HepG2 (cell line): ENCODE measurements around the gene PTH. TPM values are rescaled to one million over a fixed set of nuclear protein-coding genes. Genes with fewer than 3 reads are reported as not detected.

ENCODE experiments used
- ATAC-seq: fragments of 200-7000 bp; cut with Tn5 transposase; 3 replicates; pipeline ENCODE4 v1.9.1; 2020; ENCODE audit warnings: mild to moderate bottlenecking, moderate library complexity
- BruUV-seq: library from RNA; stranded (reverse); fragments of 400-500 nt; replicated peaks from 2 replicates; lab custom pipeline; 2021; lab: Mats Ljungman, UMichigan
- CTCF ChIA-PET: fragments of 300-600 bp; formaldehyde crosslinking; extraction: SDS; loops from one replicate; lab custom pipeline; 2021; ENCODE audit warnings: low total read pairs, inconsistent platforms, low intra/inter-chr PET ratio; lab: Yijun Ruan, JAX
- POLR2A ChIA-PET: fragments of 350-600 bp; sonication (Branson Sonifier 250); formaldehyde crosslinking; loops from one replicate; lab custom pipeline; 2020; ENCODE audit warnings: antibody characterized with exemption, inconsistent platforms; lab: Yijun Ruan, JAX
- DNase-seq: peaks from one replicate; pipeline ENCODE4 v3.0.0-alpha.2; 2015; ENCODE audit warnings: low spot score
- FAIRE-seq: peaks from 3 replicates; lab custom pipeline; 2011; peaks lifted over from hg19 to GRCh38; lab: Jason Lieb, UNC
- H2AFZ ChIP-seq: one replicate; pipeline ENCODE4 v1.6.1; 2011; ENCODE audit warnings: low read length, inconsistent platforms
- H3K27ac ChIP-seq: fragments of 300-600 bp; 3 replicates; pipeline ENCODE4 v1.8.0; 2011; ENCODE audit warnings: mixed run types, mild to moderate bottlenecking, mixed read lengths, low read length, inconsistent platforms; ENCODE audit not compliant: insufficient read depth; ENCODE audit errors: extremely low read length
- H3K27me3 ChIP-seq, 2 experiments: fragments of 200-600 bp in 1 of 2; 2 replicates in 1 of 2; 3 replicates in 1 of 2; pipeline versions ENCODE4 v1.6.0 to v1.8.0; 2011; ENCODE audit warnings: low read length in 2 of 2, mild to moderate bottlenecking in 2 of 2, moderate library complexity in 2 of 2, inconsistent platforms in 1 of 2; ENCODE audit not compliant: insufficient read depth in 2 of 2, control insufficient read depth in 1 of 2
- H3K36me3 ChIP-seq, 2 experiments: fragments of 200-600 bp in 1 of 2; replicated peaks in 1 of 2; 2 replicates in 1 of 2; 3 replicates in 1 of 2; pipeline versions ENCODE4 v1.5.1 to v1.8.0; 2011; ENCODE audit warnings: low read length in 2 of 2, inconsistent platforms in 1 of 2; ENCODE audit not compliant: insufficient read depth in 2 of 2, control insufficient read depth in 1 of 2
- H3K4me1 ChIP-seq: 2 replicates; pipeline ENCODE4 v1.5.1; 2012; ENCODE audit warnings: low read length, inconsistent platforms; ENCODE audit not compliant: insufficient read depth
- H3K4me2 ChIP-seq: 2 replicates; pipeline ENCODE4 v1.6.0; 2011; ENCODE audit warnings: low read depth, low read length, inconsistent platforms
- H3K4me3 ChIP-seq, 3 experiments: fragments of 200-600 bp in 1 of 3; sonication (generic), shearing (Covaris generic) in 1 of 3; replicated peaks in 1 of 3; 2 replicates each; pipeline ENCODE4 v1.5.1; 2011 to 2016; ENCODE audit warnings: low read length in 3 of 3, inconsistent platforms in 2 of 3, low read depth in 2 of 3, mild to moderate bottlenecking in 2 of 3, control low read depth in 1 of 3, mixed read lengths in 1 of 3; ENCODE audit not compliant: insufficient read depth in 1 of 3
- H3K79me2 ChIP-seq: one replicate; pipeline ENCODE4 v1.6.1; 2011; ENCODE audit warnings: low read length, inconsistent platforms; ENCODE audit not compliant: insufficient read depth
- H3K9ac ChIP-seq: 2 replicates; pipeline ENCODE4 v1.6.0; 2011; ENCODE audit warnings: mild to moderate bottlenecking, low read depth, low read length, inconsistent platforms; ENCODE audit not compliant: insufficient read depth
- H3K9me3 ChIP-seq: 2 replicates; pipeline ENCODE4 v1.5.1; 2012; ENCODE audit warnings: mild to moderate bottlenecking, low read length
- H4K20me1 ChIP-seq: 2 replicates; pipeline ENCODE4 v1.6.0; 2011; ENCODE audit warnings: inconsistent platforms, mild to moderate bottlenecking, low read length, moderate library complexity; ENCODE audit not compliant: insufficient read depth
- CC2D1A ChIP-seq: sonication (generic); formaldehyde crosslinking; IDR thresholded peaks from 2 replicates; pipeline ENCODE4 v1.8.1; 2023; ENCODE audit warnings: mild to moderate bottlenecking, missing genetic modification reagents
- FOXP1 ChIP-seq, 2 experiments: fragments of 450-650 bp in 1 of 2; IDR thresholded peaks; 2 replicates each; pipeline ENCODE4 v1.6.1; 2017 to 2018; ENCODE audit warnings: antibody characterized with exemption in 1 of 2
- HNRNPK ChIP-seq: fragments of 200-400 bp; formaldehyde crosslinking; IDR thresholded peaks from 2 replicates; pipeline ENCODE4 v1.6.1; 2018; ENCODE audit warnings: low read length, low read depth, moderate library complexity, mild to moderate bottlenecking; ENCODE audit not compliant: poor library complexity, severe bottlenecking
- IKZF1 ChIP-seq: fragments of 450-650 bp; IDR thresholded peaks from 2 replicates; pipeline ENCODE4 v1.7.1; 2016
- MYPOP ChIP-seq: sonication (generic); formaldehyde crosslinking; IDR thresholded peaks from 2 replicates; pipeline ENCODE4 v1.8.1; 2023; ENCODE audit warnings: mild to moderate bottlenecking, moderate library complexity, missing genetic modification reagents
- RBM22 ChIP-seq: fragments of 200-400 bp; formaldehyde crosslinking; optimal IDR thresholded peaks from 2 replicates; pipeline ENCODE3; 2017; ENCODE audit warnings: mild to moderate bottlenecking, low read length, moderate library complexity
- RFXAP ChIP-seq: sonication (generic); formaldehyde crosslinking; IDR thresholded peaks from 2 replicates; pipeline ENCODE4 v1.4.0; 2020; ENCODE audit warnings: missing genetic modification reagents, borderline replicate concordance
- TBP ChIP-seq: sonication (generic); formaldehyde crosslinking; IDR thresholded peaks from 2 replicates; pipeline ENCODE4 v1.5.0; 2020; ENCODE audit warnings: missing genetic modification reagents
- XRCC5 ChIP-seq: fragments of 200-400 bp; formaldehyde crosslinking; optimal IDR thresholded peaks from 2 replicates; pipeline ENCODE3; 2017; ENCODE audit warnings: mild to moderate bottlenecking, low read length
- ZFP41 ChIP-seq: sonication (generic); formaldehyde crosslinking; IDR thresholded peaks from 2 replicates; pipeline ENCODE4 v1.4.0; 2020; ENCODE audit warnings: mild to moderate bottlenecking, missing genetic modification reagents, borderline replicate concordance
- ZKSCAN1 ChIP-seq: fragments of 150-350 bp; IDR thresholded peaks from 2 replicates; pipeline ENCODE4 v1.6.1; 2014; ENCODE audit warnings: low read length
- ZMAT3 ChIP-seq: sonication (generic); formaldehyde crosslinking; conservative IDR thresholded peaks from 2 replicates; pipeline ENCODE4 v1.7.0; 2021; ENCODE audit warnings: missing genetic modification reagents
- ZNF275 ChIP-seq: sonication (generic); formaldehyde crosslinking; IDR thresholded peaks from 2 replicates; pipeline ENCODE4 v1.8.0; 2022; ENCODE audit warnings: missing genetic modification reagents, mild to moderate bottlenecking, inconsistent platforms, borderline replicate concordance
- ZNF383 ChIP-seq: sonication (generic); formaldehyde crosslinking; IDR thresholded peaks from 2 replicates; pipeline ENCODE4 v1.4.0; 2020; ENCODE audit warnings: missing genetic modification reagents, mild to moderate bottlenecking, borderline replicate concordance
- ZNF703 ChIP-seq: sonication (generic); formaldehyde crosslinking; IDR thresholded peaks from 2 replicates; pipeline ENCODE4 v1.5.1; 2020; ENCODE audit warnings: missing genetic modification reagents, mild to moderate bottlenecking, moderate library complexity, borderline replicate concordance
- WGBS: methylation state at CpG from one replicate; pipeline ENCODE4 v1.1.6; 2017; ENCODE audit warnings: low lambda C conversion rate; 5-methylcytosine and 5-hydroxymethylcytosine counted together
- in situ Hi-C: cut with HindIII; loops from 2 replicates; pipeline ENCODE4 v1.10.0; 2017; ENCODE audit warnings: low pct_unique_long_range_greater_than_20kb; ENCODE audit not compliant: extremely low pct_ligation_motif_present
- intact Hi-C: fragments of 100-400 bp; cut with micrococcal nuclease; formaldehyde crosslinking; loops from one replicate; pipeline ENCODE4 v1.10.0; 2022; ENCODE audit not compliant: unreplicated experiment
- polyA plus RNA-seq, 8 experiments: library from polyadenylated mRNA; depleted of rRNA in 3 of 8; stranded (reverse) in 7 of 8; unstranded in 1 of 8; fragments of >200 nt; fragmentation: Illumina TruSeq in 4 of 8; extraction: Trizol in 4 of 8; gene quantifications; 2 replicates each; pipeline versions ENCODE4 v1.2.1 to v1.2.3, GENCODE V29; 2011 to 2016; ENCODE audit warnings: low read depth in 4 of 8, missing spikeins in 1 of 8, mixed read lengths in 1 of 8; ENCODE audit not compliant: insufficient read depth in 1 of 8
- total RNA-seq, 5 experiments: library from RNA; depleted of rRNA; stranded (reverse); fragments of >200 nt; fragmentation: Illumina TruSeq; extraction: Trizol; gene quantifications; 2 replicates each; pipeline ENCODE4 v1.2.3, GENCODE V29; 2016; ENCODE audit warnings: low read depth in 1 of 5
- TF ChIP-seq, protein P1 (sequence below): sonication (generic); IDR thresholded peaks from 2 replicates; pipeline ENCODE4 v1.6.1; 2016; ENCODE audit warnings: low read depth, borderline replicate concordance

PTH gene
- total and polyA plus RNA-seq, 2 of the 13 experiments (the other 11 are each of a cell fraction or from before 2014, with no cell fraction given), result not detected

- H4K20me1 ChIP-seq, result no peaks in the 10 kb centered on the region
- H3K4me2 ChIP-seq, result no peak overlapping the region
- CTCF ChIA-PET, result no interaction called here
- ATAC-seq (no peak), DNase-seq (no peak), FAIRE-seq (no peak)
- no peaks in the 10 kb centered on the region for H3K27me3 ChIP-seq
- TF ChIP-seq IKZF1 (no peak), ZNF383 (CRISPR knock-in tag) (no peak)
- 6% methylated on average over 3 of the region's 3 CpGs for WGBS
- H3K27ac ChIP-seq, result no peak overlapping the region
- no peaks in the 10 kb centered on the region for H3K4me1 ChIP-seq
- no peak overlapping the region for H2AFZ ChIP-seq
- in situ Hi-C loops (no loop called here), intact Hi-C loops (no loop called here)
- H3K9me3 ChIP-seq, result no peaks in the 10 kb centered on the region
- H3K4me3 ChIP-seq, result no peak overlapping the region
- BruUV-seq, result no TSS peak
- no peak overlapping the region for H3K9ac ChIP-seq
- no peaks in the 10 kb centered on the region for H3K36me3 ChIP-seq
- POLR2A ChIA-PET, result no interaction called here
- no peaks in the 10 kb centered on the region for H3K79me2 ChIP-seq
Measured at GRCh38 chr11:13494051-13494450, 1.7 kb downstream of the PTH start.

- H3K9me3 ChIP-seq, result no peaks in the 10 kb centered on the region
- H3K27me3 ChIP-seq, result no peaks in the 10 kb centered on the region; a peak in 2 of 5 replicates
- in situ Hi-C loops (no loop called here), intact Hi-C loops (loop anchor here (1.0 kb wide), 3 partner anchors 24 to 762 kb away; partner anchors contain the start of gene BTBD10)
- H3K79me2 ChIP-seq, result no peaks in the 10 kb centered on the region
- H2AFZ ChIP-seq, result peak overlapping the region; percentile 72
- H3K4me2 ChIP-seq, result peak overlapping the region; percentile 91
- H3K9ac ChIP-seq, result peak overlapping the region; percentile 41
- ATAC-seq (peak; percentile 94), FAIRE-seq (peak; percentile 60), DNase-seq (peak; percentile 77)
- peak overlapping the region; percentile 27 to 79 (median 69); a peak in 5 of 6 replicates for H3K4me3 ChIP-seq
- 2% methylated on average over 5 of the region's 5 CpGs for WGBS
- BruUV-seq, result no TSS peak
- no peak overlapping the region for H3K27ac ChIP-seq
- H4K20me1 ChIP-seq, result no peaks in the 10 kb centered on the region
- peaks cover 10% of the 10 kb centered on the region; the same call in 1 of the 2 replicates for H3K4me1 ChIP-seq
- CTCF ChIA-PET, result interaction anchor here (1.9 kb wide), 1 partner anchor 762 kb away, joined by 8 read pairs; no protein-coding TSS in a partner anchor
- H3K36me3 ChIP-seq, result no peaks in the 10 kb centered on the region
- POLR2A ChIA-PET, result interaction anchor here (1.0 to 2.3 kb wide), 2 partner anchors 22 to 24 kb away, joined by 3 to 12 read pairs; partner anchors contain the start of gene BTBD10
- TF ChIP-seq ZKSCAN1 (no peak), ZMAT3 (CRISPR knock-in tag) (0 out of 2 replicates have a peak, but pooled peaks have one; percentile 3), ZFP41 (CRISPR knock-in tag) (no peak), FOXP1 (IDR thresholded peaks at IDR 0.05) (no peak), FOXP1 (CRISPR knock-in tag; IDR thresholded peaks at IDR 0.05) (no peak), CC2D1A (no peak), RFXAP (CRISPR knock-in tag) (no peak), ZNF275 (0 out of 2 replicates have a peak, but pooled peaks have one; percentile 30), HNRNPK (no peak), TBP (CRISPR knock-in tag) (no peak), ZNF703 (CRISPR knock-in tag) (no peak), XRCC5 (peak; percentile 6), RBM22 (no peak), MYPOP (CRISPR knock-in tag) (no peak)
- TF ChIP-seq, protein P1, sequence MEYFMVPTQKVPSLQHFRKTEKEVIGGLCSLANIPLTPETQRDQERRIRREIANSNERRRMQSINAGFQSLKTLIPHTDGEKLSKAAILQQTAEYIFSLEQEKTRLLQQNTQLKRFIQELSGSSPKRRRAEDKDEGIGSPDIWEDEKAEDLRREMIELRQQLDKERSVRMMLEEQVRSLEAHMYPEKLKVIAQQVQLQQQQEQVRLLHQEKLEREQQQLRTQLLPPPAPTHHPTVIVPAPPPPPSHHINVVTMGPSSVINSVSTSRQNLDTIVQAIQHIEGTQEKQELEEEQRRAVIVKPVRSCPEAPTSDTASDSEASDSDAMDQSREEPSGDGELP, result peak; percentile 75
Measured at GRCh38 chr11:13487661-13488030, 8.2 kb downstream of the PTH start.
